ENCODE results near the gene SLC25A23.

Gene SLC25A23

DNA sequence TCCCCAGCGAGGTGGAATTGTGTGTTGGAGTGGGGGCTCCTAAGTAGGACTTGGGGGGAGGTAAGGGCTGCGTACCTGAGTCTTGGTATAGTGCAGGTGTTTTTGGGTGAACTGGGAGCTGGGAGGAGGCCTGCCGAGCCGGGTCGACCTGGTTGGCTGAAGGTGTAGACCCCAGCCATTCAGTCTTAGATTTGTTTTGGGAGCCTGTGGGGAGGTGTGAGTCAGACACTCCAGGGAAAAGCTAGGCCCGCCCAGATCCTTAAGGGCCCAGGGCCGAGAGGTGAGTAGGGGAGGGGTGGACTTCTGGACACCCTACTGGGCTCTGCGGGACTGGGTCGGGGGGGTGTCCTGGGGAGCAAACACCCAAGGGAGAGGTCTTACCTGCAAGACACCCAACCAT is 5.4 kb upstream of the SLC25A23 start:
- no peak for TF ChIP-seq ZNF24 (tag by site-specific recombination; IDR thresholded peaks at IDR 0.05)
- no peak for TF ChIP-seq OSR2 (tag by site-specific recombination; IDR thresholded peaks at IDR 0.05)
- TF ChIP-seq ZBTB1 (tag by site-specific recombination; IDR thresholded peaks at IDR 0.05): no peak
- TF ChIP-seq ZIC2 (tag by site-specific recombination; IDR thresholded peaks at IDR 0.05): 0 out of 2 replicates have a peak, but pooled peaks have one; percentile 14
- peak; percentile 21; the same call in 1 of the 2 replicates for TF ChIP-seq ZNF341 (tag by site-specific recombination; IDR thresholded peaks at IDR 0.05; ENCODE audit: low read depth)
- no peak for TF ChIP-seq ZNF843 (tag by site-specific recombination; IDR thresholded peaks at IDR 0.05)
- CTCF ChIA-PET: interaction anchor here (1.1 kb wide), 1 partner anchor 16 kb away, joined by 3 read pairs; the partner anchor contains the start of gene DENND1C
- POLR2A ChIA-PET: interaction anchor here (1.1 kb wide), 1 partner anchor 40 kb away, joined by 3 read pairs; the partner anchor contains the start of gene KHSRP
- Histone ChIP-seq H3K4me1 (ENCODE audit: control insufficient read depth, insufficient read depth, low read length) (no peaks in the 10 kb centered on the region), H3K9me3 (ENCODE audit: control insufficient read depth, insufficient read depth, low read depth, low read length) (no peaks in the 10 kb centered on the region), H3K4me3 (ENCODE audit: low read depth, low read length) (no peak overlapping the region; the same call in 1 of the 2 replicates), H3K36me3 (ENCODE audit: control insufficient read depth in 2 of 2, insufficient read depth in 1 of 2, low read length in 2 of 2) (no peaks in the 10 kb centered on the region), H3K27ac (ENCODE audit: extremely low read depth, low read depth, low read length) (no peak overlapping the region)

DNA sequence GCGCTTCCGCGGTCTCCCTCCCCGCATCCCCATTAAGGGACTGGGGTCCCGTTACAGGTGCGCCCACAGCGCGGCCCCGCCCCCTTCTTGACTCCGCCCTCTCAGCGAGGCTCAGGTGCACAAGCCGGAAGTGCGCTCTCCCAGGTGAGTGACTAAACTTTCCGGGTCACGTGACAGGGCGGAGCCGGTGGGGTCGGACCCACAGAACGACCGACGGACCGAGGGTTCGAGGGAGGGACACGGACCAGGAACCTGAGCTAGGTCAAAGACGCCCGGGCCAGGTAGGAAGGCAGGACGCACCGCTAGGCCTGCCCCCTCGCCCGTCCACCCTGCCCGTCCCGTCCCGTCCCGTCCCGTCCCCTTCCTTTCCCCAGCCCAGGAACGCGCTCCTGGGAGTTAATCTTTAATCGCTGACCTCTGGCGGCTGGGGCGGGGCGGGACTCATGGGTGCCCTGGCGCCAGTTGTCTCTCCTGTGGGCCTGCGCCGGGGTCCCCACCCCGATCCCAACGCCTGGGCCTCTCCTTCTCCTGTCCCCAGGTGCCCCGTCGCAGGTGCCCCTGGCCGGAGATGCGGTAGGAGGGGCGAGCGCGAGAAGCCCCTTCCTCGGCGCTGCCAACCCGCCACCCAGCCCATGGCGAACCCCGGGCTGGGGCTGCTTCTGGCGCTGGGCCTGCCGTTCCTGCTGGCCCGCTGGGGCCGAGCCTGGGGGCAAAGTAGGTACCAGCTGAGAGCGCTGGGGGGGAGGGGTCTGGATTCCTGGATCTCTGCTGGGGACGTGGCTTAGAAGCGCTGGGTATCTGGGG is 4.7 kb upstream of the SLC25A23 start, which contains the start of gene CRB3:
Gene CRB3 (plus strand): TSS at position 202 of the 804 bp plus-strand sequence. CDS start 431 bp downstream, at position 633.
- Histone ChIP-seq H3K9me3 (ENCODE audit: control insufficient read depth, insufficient read depth, low read depth, low read length) (no peaks in the 10 kb centered on the region), H3K36me3 (ENCODE audit: control insufficient read depth in 2 of 2, insufficient read depth in 1 of 2, low read length in 2 of 2) (no peaks in the 10 kb centered on the region), H3K27ac (ENCODE audit: extremely low read depth, low read depth, low read length) (no peak within 1 kb of the TSS), H3K4me1 (ENCODE audit: control insufficient read depth, insufficient read depth, low read length) (no peaks in the 10 kb centered on the region), H3K4me3 (ENCODE audit: low read depth, low read length) (peak within 1 kb of the TSS; percentile 55)
- ChIA-PET POLR2A (interaction anchor here (0.6 kb wide), 1 partner anchor 451 kb away, joined by 4 read pairs; no protein-coding TSS in a partner anchor), CTCF (interaction anchor here (0.6 to 1.1 kb wide), 2 partner anchors 17 to 27 kb away, joined by 3 read pairs; partner anchors contain the start of gene DENND1C)
- TF ChIP-seq KLF8 (tag by site-specific recombination; IDR thresholded peaks at IDR 0.05) (peak; percentile 36; the same call in 1 of the 2 replicates), SCRT2 (tag by site-specific recombination; IDR thresholded peaks at IDR 0.05) (no peak)

DNA sequence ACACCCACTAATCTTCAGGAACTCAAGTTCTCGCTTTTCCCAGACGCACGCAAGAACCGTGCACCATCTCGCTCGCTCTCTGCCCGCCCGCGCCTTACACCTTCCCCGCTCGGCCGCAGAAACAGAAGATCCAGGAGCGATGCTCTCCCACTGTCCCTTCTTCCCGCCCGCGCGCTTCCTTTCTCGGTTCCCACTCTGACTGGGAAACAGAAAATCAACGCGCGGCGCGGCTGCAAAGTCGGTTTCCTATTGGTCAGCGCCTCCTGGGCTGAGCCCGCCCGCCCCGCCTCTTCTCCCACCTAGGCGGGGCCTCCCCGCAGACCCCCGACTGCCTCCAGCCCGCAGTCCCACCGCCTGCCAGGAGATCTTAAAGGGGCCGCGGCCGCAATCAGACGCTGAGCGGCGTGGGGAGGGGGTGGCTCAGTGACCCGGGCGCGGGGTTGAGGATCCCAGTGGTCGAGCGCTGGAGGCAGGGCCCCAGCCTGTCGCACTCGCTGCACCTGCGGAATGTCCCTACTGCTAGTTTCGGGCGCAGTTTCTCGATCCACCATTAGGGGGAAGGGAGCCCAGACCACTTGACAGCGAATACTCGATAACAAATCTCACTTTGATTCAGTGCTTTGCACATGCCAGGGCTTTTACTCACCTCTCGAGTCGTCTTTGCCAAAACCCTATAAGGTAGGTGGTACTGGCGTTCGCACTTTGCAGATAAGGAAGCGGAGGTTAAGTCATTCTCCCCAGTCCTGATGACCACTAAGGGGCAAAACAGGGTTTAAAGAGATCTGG is 700 bp upstream of the SLC25A23 start:
- Histone ChIP-seq H3K4me1 (ENCODE audit: control insufficient read depth, insufficient read depth, low read length) (no peaks in the 10 kb centered on the region), H3K9me3 (ENCODE audit: control insufficient read depth, insufficient read depth, low read depth, low read length) (no peaks in the 10 kb centered on the region), H3K36me3 (ENCODE audit: control insufficient read depth in 2 of 2, insufficient read depth in 1 of 2, low read length in 2 of 2) (peaks cover 0 to 20% of the 10 kb centered on the region in 2 experiments; a peak in 1 of 3 replicates), H3K4me3 (ENCODE audit: low read depth, low read length) (peak overlapping the region; percentile 62), H3K27ac (ENCODE audit: extremely low read depth, low read depth, low read length) (peak overlapping the region; percentile 26; the same call in 1 of the 2 replicates)
- ChIA-PET POLR2A (interaction anchor here (0.7 to 1.3 kb wide), 8 partner anchors 34 to 770 kb away, joined by 3 to 7 read pairs (median 4); partner anchors contain the start of genes ALKBH7, KHSRP, RPL36 and TNFSF9), CTCF (no interaction called here)
- TF ChIP-seq, protein P1, sequence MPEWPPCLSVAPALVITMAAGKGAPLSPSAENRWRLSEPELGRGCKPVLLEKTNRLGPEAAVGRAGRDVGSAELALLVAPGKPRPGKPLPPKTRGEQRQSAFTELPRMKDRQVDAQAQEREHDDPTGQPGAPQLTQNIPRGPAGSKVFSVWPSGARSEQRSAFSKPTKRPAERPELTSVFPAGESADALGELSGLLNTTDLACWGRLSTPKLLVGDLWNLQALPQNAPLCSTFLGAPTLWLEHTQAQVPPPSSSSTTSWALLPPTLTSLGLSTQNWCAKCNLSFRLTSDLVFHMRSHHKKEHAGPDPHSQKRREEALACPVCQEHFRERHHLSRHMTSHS (tag by site-specific recombination; IDR thresholded peaks at IDR 0.05): no peak
- TF ChIP-seq, protein P2, sequence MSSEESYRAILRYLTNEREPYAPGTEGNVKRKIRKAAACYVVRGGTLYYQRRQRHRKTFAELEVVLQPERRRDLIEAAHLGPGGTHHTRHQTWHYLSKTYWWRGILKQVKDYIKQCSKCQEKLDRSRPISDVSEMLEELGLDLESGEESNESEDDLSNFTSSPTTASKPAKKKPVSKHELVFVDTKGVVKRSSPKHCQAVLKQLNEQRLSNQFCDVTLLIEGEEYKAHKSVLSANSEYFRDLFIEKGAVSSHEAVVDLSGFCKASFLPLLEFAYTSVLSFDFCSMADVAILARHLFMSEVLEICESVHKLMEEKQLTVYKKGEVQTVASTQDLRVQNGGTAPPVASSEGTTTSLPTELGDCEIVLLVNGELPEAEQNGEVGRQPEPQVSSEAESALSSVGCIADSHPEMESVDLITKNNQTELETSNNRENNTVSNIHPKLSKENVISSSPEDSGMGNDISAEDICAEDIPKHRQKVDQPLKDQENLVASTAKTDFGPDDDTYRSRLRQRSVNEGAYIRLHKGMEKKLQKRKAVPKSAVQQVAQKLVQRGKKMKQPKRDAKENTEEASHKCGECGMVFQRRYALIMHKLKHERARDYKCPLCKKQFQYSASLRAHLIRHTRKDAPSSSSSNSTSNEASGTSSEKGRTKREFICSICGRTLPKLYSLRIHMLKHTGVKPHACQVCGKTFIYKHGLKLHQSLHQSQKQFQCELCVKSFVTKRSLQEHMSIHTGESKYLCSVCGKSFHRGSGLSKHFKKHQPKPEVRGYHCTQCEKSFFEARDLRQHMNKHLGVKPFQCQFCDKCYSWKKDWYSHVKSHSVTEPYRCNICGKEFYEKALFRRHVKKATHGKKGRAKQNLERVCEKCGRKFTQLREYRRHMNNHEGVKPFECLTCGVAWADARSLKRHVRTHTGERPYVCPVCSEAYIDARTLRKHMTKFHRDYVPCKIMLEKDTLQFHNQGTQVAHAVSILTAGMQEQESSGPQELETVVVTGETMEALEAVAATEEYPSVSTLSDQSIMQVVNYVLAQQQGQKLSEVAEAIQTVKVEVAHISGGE (tag by site-specific recombination; conservative IDR thresholded peaks at IDR 0.05; ENCODE audit: low read depth): peak; percentile 61
- TF ChIP-seq, protein P3, sequence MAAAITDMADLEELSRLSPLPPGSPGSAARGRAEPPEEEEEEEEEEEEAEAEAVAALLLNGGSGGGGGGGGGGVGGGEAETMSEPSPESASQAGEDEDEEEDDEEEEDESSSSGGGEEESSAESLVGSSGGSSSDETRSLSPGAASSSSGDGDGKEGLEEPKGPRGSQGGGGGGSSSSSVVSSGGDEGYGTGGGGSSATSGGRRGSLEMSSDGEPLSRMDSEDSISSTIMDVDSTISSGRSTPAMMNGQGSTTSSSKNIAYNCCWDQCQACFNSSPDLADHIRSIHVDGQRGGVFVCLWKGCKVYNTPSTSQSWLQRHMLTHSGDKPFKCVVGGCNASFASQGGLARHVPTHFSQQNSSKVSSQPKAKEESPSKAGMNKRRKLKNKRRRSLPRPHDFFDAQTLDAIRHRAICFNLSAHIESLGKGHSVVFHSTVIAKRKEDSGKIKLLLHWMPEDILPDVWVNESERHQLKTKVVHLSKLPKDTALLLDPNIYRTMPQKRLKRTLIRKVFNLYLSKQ (tag by site-specific recombination; IDR thresholded peaks at IDR 0.05; ENCODE audit: borderline replicate concordance): no peak
- TF ChIP-seq ZNF416 (tag by site-specific recombination; IDR thresholded peaks at IDR 0.05) (no peak), ZNF23 (tag by site-specific recombination; IDR thresholded peaks at IDR 0.05; ENCODE audit: borderline replicate concordance) (no peak), SP7 (tag by site-specific recombination; IDR thresholded peaks at IDR 0.05) (peak; percentile 93), ZNF785 (tag by site-specific recombination; IDR thresholded peaks at IDR 0.05) (peak; percentile 83), ZIC2 (tag by site-specific recombination; IDR thresholded peaks at IDR 0.05) (peak; percentile 89), ZNF677 (tag by site-specific recombination; IDR thresholded peaks at IDR 0.05) (no peak), ZNF266 (tag by site-specific recombination; IDR thresholded peaks at IDR 0.05; ENCODE audit: low read depth) (no peak), PRDM1 (tag by site-specific recombination; IDR thresholded peaks at IDR 0.05) (0 out of 2 replicates have a peak, but pooled peaks have one; percentile 4), SCRT2 (tag by site-specific recombination; IDR thresholded peaks at IDR 0.05) (peak; percentile 99), ZBTB20 (tag by site-specific recombination; IDR thresholded peaks at IDR 0.05) (peak; percentile 84)
- TF ChIP-seq, protein P4, sequence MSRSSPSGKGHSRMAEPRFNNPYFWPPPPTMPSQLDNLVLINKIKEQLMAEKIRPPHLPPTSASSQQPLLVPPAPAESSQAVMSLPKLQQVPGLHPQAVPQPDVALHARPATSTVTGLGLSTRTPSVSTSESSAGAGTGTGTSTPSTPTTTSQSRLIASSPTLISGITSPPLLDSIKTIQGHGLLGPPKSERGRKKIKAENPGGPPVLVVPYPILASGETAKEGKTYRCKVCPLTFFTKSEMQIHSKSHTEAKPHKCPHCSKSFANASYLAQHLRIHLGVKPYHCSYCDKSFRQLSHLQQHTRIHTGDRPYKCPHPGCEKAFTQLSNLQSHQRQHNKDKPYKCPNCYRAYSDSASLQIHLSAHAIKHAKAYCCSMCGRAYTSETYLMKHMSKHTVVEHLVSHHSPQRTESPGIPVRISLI (tag by site-specific recombination; IDR thresholded peaks at IDR 0.05): no peak

Measured in HEK293 (cell line).